H1 (cell line): Measurements from ENCODE around the gene THUMPD2. TPM values are rescaled to one million over a fixed set of nuclear protein-coding genes. Genes with fewer than 3 reads are reported as not detected.
"Not testable (repeated sequence)": the region's sequence is repeated elsewhere in the genome, so short reads cannot be mapped to it uniquely, and the experiment has no call there.

Source experiments
- CTCF ChIA-PET: fragments of 300-600 bp; sonication (Branson Sonifier 250); formaldehyde crosslinking; loops from one replicate; lab custom pipeline; 2021; ENCODE audit not compliant: partially characterized antibody; lab: Charles Lee
- POLR2A ChIA-PET: fragments of 300-600 bp; sonication (Branson Sonifier 250); formaldehyde crosslinking; loops from one replicate; lab custom pipeline; 2021; ENCODE audit warnings: inconsistent platforms; ENCODE audit not compliant: partially characterized antibody; lab: Charles Lee
- DNase-seq, 2 experiments: peaks; one replicate each; pipeline versions ENCODE4 v3.0.0 to v3.0.0-alpha.2; 2010 to 2022; ENCODE audit warnings: low spot score in 2 of 2, low read depth in 1 of 2, mixed read lengths in 1 of 2
- FAIRE-seq: peaks from 2 replicates; lab custom pipeline; 2011; peaks lifted over from hg19 to GRCh38; lab: Jason Lieb, UNC
- H2AFZ ChIP-seq: 2 replicates; pipeline ENCODE4 v1.8.1; 2012; ENCODE audit warnings: low read length, inconsistent platforms
- H2AK5ac ChIP-seq: 2 replicates; pipeline ENCODE4 v1.6.1; 2013; ENCODE audit warnings: low read depth, low read length
- H2BK120ac ChIP-seq: replicated peaks from 2 replicates; pipeline ENCODE3; 2013; ENCODE audit warnings: low read depth, low read length, inconsistent platforms
- H2BK12ac ChIP-seq: 2 replicates; pipeline ENCODE4 v1.6.1; 2013; ENCODE audit warnings: low read depth, low read length
- H2BK15ac ChIP-seq: 2 replicates; pipeline ENCODE4 v1.6.1; 2013; ENCODE audit warnings: low read length
- H2BK20ac ChIP-seq: 2 replicates; pipeline ENCODE4 v1.6.1; 2013; ENCODE audit warnings: low read length
- H2BK5ac ChIP-seq: 2 replicates; pipeline ENCODE4 v1.6.1; 2013; ENCODE audit warnings: low read depth, low read length
- H3K14ac ChIP-seq: 2 replicates; pipeline ENCODE4 v1.6.1; 2013; ENCODE audit warnings: inconsistent platforms; ENCODE audit not compliant: insufficient read length
- H3K18ac ChIP-seq: 2 replicates; pipeline ENCODE4 v1.6.1; 2013; ENCODE audit warnings: low read length; ENCODE audit errors: extremely low read depth
- H3K23ac ChIP-seq: 2 replicates; pipeline ENCODE4 v1.6.1; 2013; ENCODE audit warnings: inconsistent platforms; ENCODE audit not compliant: insufficient read length
- H3K23me2 ChIP-seq: 2 replicates; pipeline ENCODE4 v1.6.1; 2013; ENCODE audit warnings: low read depth, low read length
- H3K27ac ChIP-seq: 2 replicates; pipeline ENCODE4 v1.6.1; 2011; ENCODE audit warnings: low read depth, low read length, inconsistent platforms
- H3K27me3 ChIP-seq, 4 experiments: replicated peaks in 1 of 4; 1 replicate in 1 of 4; 2 replicates in 3 of 4; pipeline versions ENCODE4 v1.6.1 to v1.8.1; 2011 to 2013; ENCODE audit warnings: low read length in 3 of 4, mild to moderate bottlenecking in 3 of 4, inconsistent platforms in 2 of 4, mixed read lengths in 2 of 4, moderate library complexity in 1 of 4; ENCODE audit not compliant: control insufficient read depth in 3 of 4, insufficient read depth in 3 of 4; ENCODE audit errors: extremely low read depth in 1 of 4
- H3K36me3 ChIP-seq, 4 experiments: 2 replicates each; pipeline versions ENCODE4 v1.6.1 to v1.8.1; 2011 to 2013; ENCODE audit warnings: mild to moderate bottlenecking in 4 of 4, low read length in 3 of 4, moderate library complexity in 2 of 4, control low read depth in 1 of 4, inconsistent platforms in 1 of 4; ENCODE audit not compliant: insufficient read depth in 4 of 4, control insufficient read depth in 2 of 4
- H3K4ac ChIP-seq: replicated peaks from 2 replicates; pipeline ENCODE3; 2013; ENCODE audit warnings: low read length, low read depth, mixed read lengths, inconsistent platforms; ENCODE audit not compliant: insufficient read length
- H3K4me1 ChIP-seq, 4 experiments: replicated peaks in 1 of 4; 1 replicate in 1 of 4; 2 replicates in 3 of 4; pipeline versions ENCODE4 v1.6.1 to v1.8.1; 2011 to 2013; ENCODE audit warnings: low read length in 3 of 4, inconsistent platforms in 2 of 4, mixed read lengths in 1 of 4; ENCODE audit not compliant: insufficient read depth in 4 of 4, control insufficient read depth in 3 of 4
- H3K4me2 ChIP-seq, 2 experiments: 2 replicates each; pipeline versions ENCODE4 v1.6.1 to v1.8.1; 2011 to 2013; ENCODE audit warnings: low read depth in 2 of 2, low read length in 2 of 2, control low read depth in 1 of 2, inconsistent platforms in 1 of 2, mild to moderate bottlenecking in 1 of 2; ENCODE audit not compliant: insufficient read depth in 1 of 2
- H3K4me3 ChIP-seq, 4 experiments: fragments of 200-600, 300-600 bp in 1 of 4; sonication (generic), shearing (Covaris generic), sonication (Bioruptor Twin) in 1 of 4; 2 replicates each; pipeline versions ENCODE4 v1.5.1 to v1.8.1; 2011 to 2016; ENCODE audit warnings: low read length in 4 of 4, low read depth in 3 of 4, control low read depth in 2 of 4, inconsistent platforms in 2 of 4, mild to moderate bottlenecking in 2 of 4, mixed read lengths in 1 of 4, moderate library complexity in 1 of 4; ENCODE audit not compliant: insufficient read depth in 2 of 4; ENCODE audit errors: extremely low read depth in 1 of 4
- H3K56ac ChIP-seq: replicated peaks from 2 replicates; pipeline ENCODE3; 2013; ENCODE audit warnings: low read depth, mild to moderate bottlenecking, mixed read lengths, low read length, inconsistent platforms; ENCODE audit not compliant: insufficient read length
- H3K79me1 ChIP-seq: 2 replicates; pipeline ENCODE4 v1.6.1; 2013; ENCODE audit warnings: low read depth, low read length, control low read depth
- H3K79me2 ChIP-seq, 2 experiments: 2 replicates each; pipeline versions ENCODE4 v1.6.1 to v1.8.1; 2012 to 2013; ENCODE audit warnings: low read length in 2 of 2, mild to moderate bottlenecking in 2 of 2, inconsistent platforms in 1 of 2; ENCODE audit not compliant: insufficient read depth in 2 of 2, control insufficient read depth in 1 of 2
- H3K9ac ChIP-seq, 4 experiments: replicated peaks in 1 of 4; 1 replicate in 1 of 4; 2 replicates in 3 of 4; pipeline versions ENCODE4 v1.6.1 to v1.8.1; 2011 to 2013; ENCODE audit warnings: low read depth in 3 of 4, low read length in 3 of 4, control low read depth in 2 of 4, mild to moderate bottlenecking in 2 of 4, moderate library complexity in 2 of 4, inconsistent platforms in 1 of 4; ENCODE audit errors: extremely low read depth in 1 of 4
- H3K9me3 ChIP-seq, 2 experiments: 2 replicates each; pipeline versions ENCODE4 v1.6.1 to v1.8.1; 2012 to 2013; ENCODE audit warnings: mild to moderate bottlenecking in 2 of 2, moderate library complexity in 2 of 2, control low read depth in 1 of 2, inconsistent platforms in 1 of 2, low read depth in 1 of 2, low read length in 1 of 2, mixed read lengths in 1 of 2; ENCODE audit not compliant: insufficient read depth in 2 of 2
- H4K20me1 ChIP-seq, 2 experiments: replicated peaks in 1 of 2; 2 replicates each; pipeline versions ENCODE3 to v1.8.1; 2011 to 2013; ENCODE audit warnings: inconsistent platforms in 2 of 2, low read length in 2 of 2, mild to moderate bottlenecking in 1 of 2; ENCODE audit not compliant: insufficient read depth in 2 of 2, control insufficient read depth in 1 of 2
- H4K5ac ChIP-seq: 2 replicates; pipeline ENCODE4 v1.6.1; 2013; ENCODE audit warnings: low read length, low read depth, mixed read lengths, inconsistent platforms; ENCODE audit not compliant: insufficient read length
- H4K8ac ChIP-seq: 2 replicates; pipeline ENCODE4 v1.8.0; 2013; ENCODE audit warnings: mild to moderate bottlenecking, moderate library complexity, low read length, inconsistent platforms; ENCODE audit not compliant: insufficient read depth; ENCODE audit errors: extremely low read depth
- H4K91ac ChIP-seq: replicated peaks from 2 replicates; pipeline ENCODE3; 2013; ENCODE audit warnings: low read length, mixed read lengths, inconsistent platforms; ENCODE audit not compliant: insufficient read length
- EP300 ChIP-seq, 2 experiments: IDR thresholded peaks; 1 replicate in 1 of 2; 2 replicates in 1 of 2; pipeline ENCODE4 v1.6.1; 2011 to 2012; ENCODE audit warnings: low read depth in 2 of 2, low read length in 2 of 2, mild to moderate bottlenecking in 2 of 2, borderline replicate concordance in 1 of 2, inconsistent platforms in 1 of 2, moderate library complexity in 1 of 2
- TCF12 ChIP-seq: IDR thresholded peaks from 2 replicates; pipeline ENCODE4 v1.6.1; 2011; ENCODE audit warnings: low read depth, mild to moderate bottlenecking, low read length
- WGBS, 2 experiments: shearing (Covaris generic) in 1 of 2; methylation state at CpG; one replicate each; pipeline versions ENCODE4 v1.1.6 to v1.1.7; 2013 to 2015; ENCODE audit warnings: low lambda C conversion rate in 2 of 2, mixed read lengths in 2 of 2, inconsistent platforms in 1 of 2, low coverage in 1 of 2, missing lambda C conversion rate in 1 of 2; ENCODE audit not compliant: insufficient replicate concordance in 2 of 2, insufficient coverage in 1 of 2, insufficient read length in 1 of 2; ENCODE audit errors: extremely low coverage in 1 of 2, missing lambda C conversion rate in 1 of 2; 5-methylcytosine and 5-hydroxymethylcytosine counted together
- polyA plus RNA-seq, 7 experiments: library from polyadenylated mRNA; depleted of rRNA in 3 of 7; stranded (reverse) in 5 of 7; unstranded in 2 of 7; fragments of >200 nt in 5 of 7; fragments of 200-250 nt in 2 of 7; gene quantifications; 1 replicate in 5 of 7; 2 replicates in 1 of 7; 4 replicates in 1 of 7; pipeline versions ENCODE4 v1.2.1 to v1.2.3, GENCODE V29; 2011 to 2013; ENCODE audit warnings: missing spikeins in 2 of 7, mixed read lengths in 2 of 7
- total RNA-seq: library from RNA; stranded (reverse); fragmentation: NEBNext Ultra II Directional; extraction: Animal tissue kit (Norgen Biotek cat#: 25700); gene quantifications from 2 replicates; pipeline ENCODE4 v1.2.1, GENCODE V29; 2021

Gene THUMPD2
- total and polyA plus RNA-seq, 2 of the 8 experiments (the other 6 are each of a cell fraction or from before 2014, with no cell fraction given): 8.6 to 17.0 TPM

DNA sequence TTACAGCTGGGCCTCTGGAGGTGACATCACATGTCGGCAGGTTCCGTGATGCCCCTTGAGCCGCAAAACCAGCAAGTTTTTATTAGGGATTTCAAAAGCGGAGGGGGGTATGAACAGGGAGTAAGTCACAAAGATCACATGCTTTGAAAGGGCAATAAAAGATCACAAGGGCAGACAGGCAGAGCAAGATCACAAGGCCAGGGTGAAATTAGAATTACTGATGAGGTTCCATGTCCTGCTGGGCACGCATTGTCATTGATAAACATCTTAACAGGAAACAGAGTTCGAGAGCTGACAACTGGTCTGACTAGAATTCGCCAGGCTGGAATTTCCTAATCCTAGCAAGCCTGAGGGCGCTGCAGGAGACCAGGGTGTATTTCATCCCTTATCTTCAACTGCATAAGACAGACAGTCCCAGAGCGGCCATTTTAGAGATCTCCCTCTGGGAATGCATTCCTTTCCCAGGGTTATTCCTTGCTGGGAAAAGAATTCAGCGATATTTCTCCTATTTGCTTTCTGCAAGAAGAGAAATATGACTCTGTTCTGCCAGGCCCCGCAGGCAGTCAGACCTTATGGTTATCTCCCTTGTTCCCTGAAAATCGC is 11.3 kb upstream of the THUMPD2 start:
- H2BK120ac ChIP-seq, DNase-seq, H3K27ac ChIP-seq, H3K79me2 ChIP-seq, H4K20me1 ChIP-seq, H2BK15ac ChIP-seq, FAIRE-seq, H2AFZ ChIP-seq, H4K8ac ChIP-seq, H4K91ac ChIP-seq, H3K4me1 ChIP-seq, CTCF ChIA-PET, H3K27me3 ChIP-seq, H3K79me1 ChIP-seq, H2BK5ac ChIP-seq, POLR2A ChIA-PET, H3K56ac ChIP-seq, H3K36me3 ChIP-seq, H3K4ac ChIP-seq, H2AK5ac ChIP-seq, H3K14ac ChIP-seq, H2BK12ac ChIP-seq, H2BK20ac ChIP-seq, H3K23me2 ChIP-seq, H3K4me3 ChIP-seq, H3K18ac ChIP-seq, H3K9ac ChIP-seq, H3K4me2 ChIP-seq, H4K5ac ChIP-seq, H3K23ac ChIP-seq: not testable (repeated sequence)
- peaks cover 13 to 18% of the 10 kb centered on the region in 2 experiments for H3K9me3 ChIP-seq
- WGBS, 2 experiments: 73% methylated on average over 12 of the region's 12 CpGs; no CpG with 5 or more reads in 1 of the 2 experiments
- TF ChIP-seq TCF12 (0 out of 2 replicates have a peak, but pooled peaks have one; percentile 3), EP300 (IDR thresholded peaks at IDR 0.05; ENCODE audit: borderline replicate concordance in 1 of 2, low read depth in 2 of 2, low read length in 2 of 2) (peak; percentile 13 to 76; a peak in 1 of 3 replicates)
